ENCODE measurements around the gene SPART.

SPART gene, protein sequence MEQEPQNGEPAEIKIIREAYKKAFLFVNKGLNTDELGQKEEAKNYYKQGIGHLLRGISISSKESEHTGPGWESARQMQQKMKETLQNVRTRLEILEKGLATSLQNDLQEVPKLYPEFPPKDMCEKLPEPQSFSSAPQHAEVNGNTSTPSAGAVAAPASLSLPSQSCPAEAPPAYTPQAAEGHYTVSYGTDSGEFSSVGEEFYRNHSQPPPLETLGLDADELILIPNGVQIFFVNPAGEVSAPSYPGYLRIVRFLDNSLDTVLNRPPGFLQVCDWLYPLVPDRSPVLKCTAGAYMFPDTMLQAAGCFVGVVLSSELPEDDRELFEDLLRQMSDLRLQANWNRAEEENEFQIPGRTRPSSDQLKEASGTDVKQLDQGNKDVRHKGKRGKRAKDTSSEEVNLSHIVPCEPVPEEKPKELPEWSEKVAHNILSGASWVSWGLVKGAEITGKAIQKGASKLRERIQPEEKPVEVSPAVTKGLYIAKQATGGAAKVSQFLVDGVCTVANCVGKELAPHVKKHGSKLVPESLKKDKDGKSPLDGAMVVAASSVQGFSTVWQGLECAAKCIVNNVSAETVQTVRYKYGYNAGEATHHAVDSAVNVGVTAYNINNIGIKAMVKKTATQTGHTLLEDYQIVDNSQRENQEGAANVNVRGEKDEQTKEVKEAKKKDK

DNA sequence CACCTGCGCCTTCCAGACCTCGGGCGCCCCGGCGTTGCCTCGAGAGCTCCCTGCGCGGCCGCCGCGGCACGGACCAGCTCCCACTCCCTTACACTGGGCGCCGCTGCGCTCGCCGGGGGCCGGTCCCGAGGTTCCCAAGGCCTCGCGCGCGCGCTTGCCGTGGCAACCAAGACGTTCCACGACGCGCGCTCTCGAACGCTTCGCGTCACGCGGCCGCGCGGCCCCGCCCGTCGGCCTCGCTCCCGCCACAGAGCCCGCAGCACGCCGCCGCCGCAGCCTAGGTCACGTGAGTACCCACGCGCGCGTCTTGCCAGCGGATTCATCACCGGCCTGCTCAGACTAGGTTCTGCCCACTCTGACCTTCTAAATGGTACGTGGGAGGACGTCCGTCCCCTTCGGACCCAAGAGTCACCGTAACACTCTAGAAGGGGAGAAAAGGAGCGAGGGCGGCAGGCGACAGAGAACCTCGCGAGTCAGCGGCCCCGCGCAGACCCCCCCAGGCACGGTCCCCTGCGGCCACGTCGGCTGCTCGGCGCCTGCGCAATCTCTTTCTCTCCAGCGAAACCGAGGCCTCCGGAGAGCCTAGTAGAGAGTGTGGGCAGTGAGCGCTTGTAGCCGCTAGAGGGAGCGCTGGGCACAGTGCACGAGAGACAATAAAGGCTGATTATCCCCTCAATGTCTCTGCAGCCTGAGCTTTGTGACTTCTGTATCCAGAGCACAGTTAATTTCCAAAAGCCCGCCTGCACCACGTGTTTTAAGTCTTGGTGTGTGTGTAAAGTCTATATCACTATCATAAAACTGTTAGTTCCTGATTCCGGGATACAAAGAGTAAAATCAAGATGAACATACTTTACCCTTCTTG, at the start of gene SPART:
TSS of gene SPART (minus strand) at position 173 of the 862 bp plus-strand sequence. CDS start 10,564 bp downstream, outside the sequence.
- H3K36me3 ChIP-seq (ENCODE audit: insufficient read depth, low read length): no peaks in the 10 kb centered on the region
- peaks cover 20% of the 10 kb centered on the region for H3K4me1 ChIP-seq (ENCODE audit: control insufficient read depth, insufficient read depth, low read length, unreplicated experiment)
- H3K4me3 ChIP-seq (ENCODE audit: low read depth, low read length): peak within 1 kb of the TSS; percentile 84
- H3K27ac ChIP-seq (ENCODE audit: low read depth, low read length): peak within 1 kb of the TSS; percentile 99
- peak within 1 kb of the TSS; percentile 74 for H2AFZ ChIP-seq (ENCODE audit: low read length, unreplicated experiment)
- peaks cover 38% of the 10 kb centered on the region for H3K79me2 ChIP-seq (ENCODE audit: control insufficient read depth, insufficient read depth, low read length, unreplicated experiment)
- no peaks in the 10 kb centered on the region for H3K27me3 ChIP-seq (ENCODE audit: insufficient read depth, low read length)

DNA sequence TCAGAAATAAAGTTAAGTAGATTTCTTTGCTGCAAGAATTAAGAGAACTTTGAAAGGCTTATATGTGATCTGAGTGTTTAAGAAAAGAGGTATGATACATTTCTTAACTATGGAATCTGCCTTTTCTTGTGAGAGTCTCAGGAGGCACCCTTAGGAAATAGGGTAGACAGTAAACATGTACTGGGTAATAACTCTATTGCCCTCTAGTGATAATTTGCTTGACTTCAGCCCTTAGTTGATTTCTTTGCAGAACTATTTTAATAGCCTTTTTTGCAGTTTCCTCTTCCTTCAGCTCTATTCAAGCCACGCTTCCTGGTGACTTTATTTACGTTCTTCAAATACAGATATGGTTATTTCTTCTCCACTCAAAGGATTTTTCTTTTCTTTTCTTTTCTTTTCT, 49.1 kb upstream of the SPART start:
- H3K79me2 ChIP-seq (ENCODE audit: control insufficient read depth, insufficient read depth, low read length, unreplicated experiment): no peaks in the 10 kb centered on the region
- no peak overlapping the region for H2AFZ ChIP-seq (ENCODE audit: low read length, unreplicated experiment)
- no peaks in the 10 kb centered on the region for H3K4me1 ChIP-seq (ENCODE audit: control insufficient read depth, insufficient read depth, low read length, unreplicated experiment)
- H3K27ac ChIP-seq (ENCODE audit: low read depth, low read length): no peak overlapping the region
- H3K4me3 ChIP-seq (ENCODE audit: low read depth, low read length): no peak overlapping the region
- H3K36me3 ChIP-seq (ENCODE audit: insufficient read depth, low read length): no peaks in the 10 kb centered on the region
- H3K27me3 ChIP-seq (ENCODE audit: insufficient read depth, low read length): peaks cover 2% of the 10 kb centered on the region

DNA sequence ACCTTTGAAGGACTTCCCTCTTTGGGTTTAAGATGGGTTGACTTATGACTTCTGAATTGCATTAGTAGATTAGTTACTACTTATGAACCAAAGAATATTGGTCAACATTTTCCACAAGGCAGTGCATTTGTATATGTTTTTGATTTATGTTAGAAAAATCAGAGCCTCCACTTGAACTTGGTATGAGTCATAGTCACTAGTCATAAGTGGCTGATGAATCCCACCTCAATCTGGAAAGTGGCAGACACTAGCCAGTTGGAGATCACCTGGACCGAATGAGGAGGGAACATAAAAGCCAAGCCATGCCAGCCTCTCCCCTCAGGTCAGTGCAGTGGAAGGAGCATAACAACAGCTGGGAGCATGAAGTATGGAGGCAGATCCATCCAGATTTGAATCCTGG, 39.3 kb upstream of the SPART start:
- Histone ChIP-seq H3K27ac (ENCODE audit: low read depth, low read length) (no peak overlapping the region), H3K4me3 (ENCODE audit: low read depth, low read length) (no peak overlapping the region), H3K27me3 (ENCODE audit: insufficient read depth, low read length) (peaks cover 11% of the 10 kb centered on the region; the same call in 1 of the 2 replicates), H3K79me2 (ENCODE audit: control insufficient read depth, insufficient read depth, low read length, unreplicated experiment) (no peaks in the 10 kb centered on the region), H3K36me3 (ENCODE audit: insufficient read depth, low read length) (no peaks in the 10 kb centered on the region), H2AFZ (ENCODE audit: low read length, unreplicated experiment) (no peak overlapping the region), H3K4me1 (ENCODE audit: control insufficient read depth, insufficient read depth, low read length, unreplicated experiment) (peaks cover 4% of the 10 kb centered on the region)

DNA sequence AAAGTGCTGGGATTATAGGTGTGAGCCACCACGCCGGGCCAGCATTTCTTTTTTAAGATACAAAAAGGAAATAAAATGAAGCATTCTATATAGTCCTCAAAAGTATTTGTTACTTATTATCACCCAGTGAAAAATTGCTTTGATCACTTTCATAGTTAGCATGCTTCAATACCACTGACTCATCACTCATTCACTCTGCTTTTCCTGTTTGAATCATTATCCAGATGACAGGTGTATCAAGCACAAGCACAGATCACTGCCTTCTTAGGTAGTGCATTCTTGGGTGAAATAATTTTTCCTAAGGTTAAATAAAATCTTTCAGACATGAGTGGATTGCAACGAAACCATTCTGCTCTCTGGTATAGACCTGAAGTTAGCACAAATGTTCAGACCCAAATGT, 35.8 kb upstream of the SPART start:
- H2AFZ ChIP-seq (ENCODE audit: low read length, unreplicated experiment): no peak overlapping the region
- peaks cover 5% of the 10 kb centered on the region; the same call in 1 of the 2 replicates for H3K27me3 ChIP-seq (ENCODE audit: insufficient read depth, low read length)
- no peaks in the 10 kb centered on the region for H3K36me3 ChIP-seq (ENCODE audit: insufficient read depth, low read length)
- no peak overlapping the region for H3K4me3 ChIP-seq (ENCODE audit: low read depth, low read length)
- no peak overlapping the region for H3K27ac ChIP-seq (ENCODE audit: low read depth, low read length)
- no peaks in the 10 kb centered on the region for H3K79me2 ChIP-seq (ENCODE audit: control insufficient read depth, insufficient read depth, low read length, unreplicated experiment)
- peaks cover 12% of the 10 kb centered on the region for H3K4me1 ChIP-seq (ENCODE audit: control insufficient read depth, insufficient read depth, low read length, unreplicated experiment)

DNA sequence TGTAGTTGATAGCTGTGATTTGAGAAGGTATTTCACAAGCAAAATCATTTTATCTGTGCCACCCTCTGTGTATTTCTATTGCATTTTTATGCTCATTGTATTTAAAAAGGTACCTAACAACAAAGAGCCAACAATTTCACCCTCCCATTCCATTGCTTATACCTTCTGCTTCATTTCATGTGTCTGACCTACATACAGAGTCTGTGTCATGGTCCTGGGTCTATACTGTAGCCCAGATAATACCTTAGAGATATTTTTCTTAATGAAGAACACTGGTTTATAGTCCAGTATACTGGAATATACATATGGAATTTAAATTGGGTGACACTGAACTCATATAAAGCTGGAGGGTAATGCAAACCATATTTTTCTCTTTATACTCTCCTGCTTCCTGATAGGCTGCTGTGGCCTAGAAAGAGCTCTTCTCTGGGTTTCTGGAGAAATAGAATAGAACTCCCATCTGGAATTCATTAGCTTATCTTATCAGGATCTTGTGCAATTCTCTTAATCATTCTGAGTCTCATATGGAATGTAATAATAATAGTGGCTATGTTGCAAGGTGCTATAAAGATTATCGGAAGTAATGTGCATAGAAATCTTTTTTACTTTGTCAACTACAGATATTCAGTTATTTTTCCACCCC, 31.8 kb upstream of the SPART start:
- Histone ChIP-seq H3K27me3 (ENCODE audit: insufficient read depth, low read length) (no peaks in the 10 kb centered on the region), H3K36me3 (ENCODE audit: insufficient read depth, low read length) (no peaks in the 10 kb centered on the region), H3K4me1 (ENCODE audit: control insufficient read depth, insufficient read depth, low read length, unreplicated experiment) (peaks cover 12% of the 10 kb centered on the region), H3K4me3 (ENCODE audit: low read depth, low read length) (no peak overlapping the region), H2AFZ (ENCODE audit: low read length, unreplicated experiment) (no peak overlapping the region), H3K79me2 (ENCODE audit: control insufficient read depth, insufficient read depth, low read length, unreplicated experiment) (no peaks in the 10 kb centered on the region), H3K27ac (ENCODE audit: low read depth, low read length) (no peak overlapping the region)

DNA sequence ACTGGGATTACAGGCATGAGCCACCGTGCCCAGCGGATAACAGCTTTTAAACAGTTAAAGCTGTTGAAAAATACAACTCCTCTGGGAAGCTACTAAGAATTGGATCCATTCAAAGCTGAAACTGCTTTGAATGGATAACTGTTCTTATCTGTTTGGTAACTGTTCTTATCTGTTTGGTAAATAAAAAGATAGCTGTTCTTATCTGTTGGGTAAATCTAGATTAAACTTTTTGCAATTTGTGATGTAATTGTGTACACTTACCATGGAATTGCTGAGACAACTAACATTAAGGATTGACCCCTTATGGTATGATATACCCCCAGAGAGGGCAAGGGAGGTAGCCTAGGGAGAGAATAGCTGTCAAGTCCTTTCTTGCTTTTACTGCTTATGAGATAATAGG, 27.9 kb upstream of the SPART start:
- Histone ChIP-seq H3K4me1 (ENCODE audit: control insufficient read depth, insufficient read depth, low read length, unreplicated experiment) (peaks cover 8% of the 10 kb centered on the region), H3K79me2 (ENCODE audit: control insufficient read depth, insufficient read depth, low read length, unreplicated experiment) (no peaks in the 10 kb centered on the region), H3K27ac (ENCODE audit: low read depth, low read length) (no peak overlapping the region), H3K4me3 (ENCODE audit: low read depth, low read length) (no peak overlapping the region), H3K36me3 (ENCODE audit: insufficient read depth, low read length) (no peaks in the 10 kb centered on the region), H3K27me3 (ENCODE audit: insufficient read depth, low read length) (no peaks in the 10 kb centered on the region), H2AFZ (ENCODE audit: low read length, unreplicated experiment) (no peak overlapping the region)

DNA sequence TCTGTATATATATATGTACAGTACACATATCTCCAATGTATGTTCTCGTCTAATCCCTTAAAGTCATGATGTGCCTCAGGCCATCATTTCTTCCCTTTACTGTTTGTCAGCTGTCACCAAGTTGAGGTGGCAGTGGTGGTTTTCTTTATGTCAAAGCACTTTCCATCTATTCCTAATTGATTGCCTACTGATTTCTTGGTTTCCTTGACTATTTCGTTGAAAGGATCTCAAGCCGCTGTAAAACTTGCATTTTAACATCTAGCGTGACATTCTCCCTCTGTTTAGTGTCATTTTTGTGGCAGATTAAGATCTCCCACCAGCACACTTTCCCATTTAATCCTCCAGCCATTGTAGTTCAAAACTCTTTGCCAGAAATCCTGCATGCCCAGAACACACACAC, 25.0 kb upstream of the SPART start:
- Histone ChIP-seq H3K36me3 (ENCODE audit: insufficient read depth, low read length) (no peaks in the 10 kb centered on the region), H3K27me3 (ENCODE audit: insufficient read depth, low read length) (no peaks in the 10 kb centered on the region), H3K4me1 (ENCODE audit: control insufficient read depth, insufficient read depth, low read length, unreplicated experiment) (no peaks in the 10 kb centered on the region), H2AFZ (ENCODE audit: low read length, unreplicated experiment) (no peak overlapping the region), H3K27ac (ENCODE audit: low read depth, low read length) (no peak overlapping the region), H3K79me2 (ENCODE audit: control insufficient read depth, insufficient read depth, low read length, unreplicated experiment) (no peaks in the 10 kb centered on the region), H3K4me3 (ENCODE audit: low read depth, low read length) (no peak overlapping the region)

DNA sequence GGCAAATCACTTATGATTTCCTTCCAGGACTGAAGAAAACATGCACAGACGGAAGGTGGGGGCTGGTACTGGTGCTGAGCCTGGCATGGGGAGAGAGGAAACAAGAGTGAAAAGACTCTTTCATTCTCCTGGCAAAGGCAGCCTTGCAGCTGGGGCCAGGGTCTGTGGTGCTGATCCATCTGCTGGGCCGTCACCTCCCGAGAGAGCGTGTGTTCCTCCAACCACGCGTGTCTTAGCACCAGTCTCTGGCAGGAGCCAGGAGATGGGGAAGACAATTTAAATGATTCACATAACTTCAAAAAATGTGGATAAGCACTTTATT, 23.9 kb upstream of the SPART start:
- H2AFZ ChIP-seq (ENCODE audit: low read length, unreplicated experiment): no peak overlapping the region
- H3K27ac ChIP-seq (ENCODE audit: low read depth, low read length): no peak overlapping the region
- no peaks in the 10 kb centered on the region for H3K79me2 ChIP-seq (ENCODE audit: control insufficient read depth, insufficient read depth, low read length, unreplicated experiment)
- H3K4me1 ChIP-seq (ENCODE audit: control insufficient read depth, insufficient read depth, low read length, unreplicated experiment): no peaks in the 10 kb centered on the region
- no peak overlapping the region for H3K4me3 ChIP-seq (ENCODE audit: low read depth, low read length)
- H3K27me3 ChIP-seq (ENCODE audit: insufficient read depth, low read length): no peaks in the 10 kb centered on the region
- H3K36me3 ChIP-seq (ENCODE audit: insufficient read depth, low read length): no peaks in the 10 kb centered on the region

DNA sequence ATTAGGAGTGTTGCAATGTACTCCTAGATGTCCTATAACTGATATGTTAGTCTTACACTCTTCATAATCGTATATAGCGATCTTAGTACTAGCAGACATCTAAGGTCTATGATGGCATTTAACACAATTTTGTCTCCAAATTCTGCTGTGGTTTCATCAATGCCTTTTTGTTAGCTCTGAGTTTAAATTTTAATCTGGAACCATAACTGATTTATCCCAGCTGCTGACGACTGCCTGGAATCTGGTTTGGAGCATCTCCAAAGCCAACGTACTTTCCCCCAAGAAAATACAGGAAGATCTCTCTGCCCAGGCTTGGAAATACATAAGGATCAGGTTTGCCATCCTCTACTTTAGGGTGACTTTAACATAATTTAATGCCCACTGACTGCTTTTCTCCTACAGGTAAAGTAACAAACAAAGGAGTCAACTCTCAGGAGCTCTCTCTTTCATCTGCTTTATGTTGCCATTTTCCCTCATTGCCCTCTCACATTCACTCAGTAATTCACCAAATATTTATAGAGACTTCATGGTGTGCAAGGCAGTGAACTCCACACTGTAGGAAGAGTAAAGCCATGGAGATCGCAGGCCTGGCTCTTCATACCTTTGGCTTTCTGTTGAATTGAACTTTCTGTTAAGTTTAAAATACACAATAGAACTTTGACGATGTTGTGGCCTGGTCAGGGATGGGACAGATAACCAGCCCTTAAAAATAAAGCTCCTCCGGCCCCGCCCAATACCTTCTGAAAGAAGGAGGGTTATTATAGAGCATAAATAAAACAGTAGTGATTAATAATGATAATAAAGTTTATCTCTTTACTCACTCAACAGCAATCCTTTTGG, 23.3 kb upstream of the SPART start:
- Histone ChIP-seq H3K4me1 (ENCODE audit: control insufficient read depth, insufficient read depth, low read length, unreplicated experiment) (no peaks in the 10 kb centered on the region), H3K27ac (ENCODE audit: low read depth, low read length) (no peak overlapping the region), H3K79me2 (ENCODE audit: control insufficient read depth, insufficient read depth, low read length, unreplicated experiment) (no peaks in the 10 kb centered on the region), H3K36me3 (ENCODE audit: insufficient read depth, low read length) (no peaks in the 10 kb centered on the region), H3K27me3 (ENCODE audit: insufficient read depth, low read length) (no peaks in the 10 kb centered on the region), H2AFZ (ENCODE audit: low read length, unreplicated experiment) (no peak overlapping the region), H3K4me3 (ENCODE audit: low read depth, low read length) (no peak overlapping the region)

DNA sequence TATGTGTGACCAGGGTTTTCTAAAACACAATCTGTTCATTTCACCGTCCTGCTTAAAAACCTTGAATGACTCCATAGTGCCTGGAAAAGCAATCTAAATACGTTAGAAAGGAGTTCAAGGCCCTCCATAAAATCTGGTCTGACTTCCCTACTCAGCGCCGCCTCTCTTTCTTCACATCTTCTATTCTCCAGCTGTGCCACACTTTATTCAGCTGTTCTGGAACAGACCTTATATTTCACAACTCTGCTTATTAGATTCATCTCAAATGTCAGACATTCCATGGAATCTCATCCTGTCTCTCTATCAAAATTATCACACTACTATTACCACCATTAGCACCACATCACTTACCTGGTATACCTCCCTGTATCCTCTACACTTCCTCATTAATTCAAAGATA, 19.8 kb upstream of the SPART start:
- Histone ChIP-seq H3K27me3 (ENCODE audit: insufficient read depth, low read length) (no peaks in the 10 kb centered on the region), H3K27ac (ENCODE audit: low read depth, low read length) (no peak overlapping the region), H3K36me3 (ENCODE audit: insufficient read depth, low read length) (no peaks in the 10 kb centered on the region), H3K4me3 (ENCODE audit: low read depth, low read length) (no peak overlapping the region), H2AFZ (ENCODE audit: low read length, unreplicated experiment) (no peak overlapping the region), H3K4me1 (ENCODE audit: control insufficient read depth, insufficient read depth, low read length, unreplicated experiment) (peaks cover 3% of the 10 kb centered on the region), H3K79me2 (ENCODE audit: control insufficient read depth, insufficient read depth, low read length, unreplicated experiment) (no peaks in the 10 kb centered on the region)

Measured in ACC112 (cell line).